Stimulated activated CD8-positive, alpha-beta memory T cell treated with anti-CD3 and anti-CD28 coated beads, Interleukin-12 subunit alpha, Interleukin-12 subunit beta, amount 100 ng/mL, for 24 hours (primary cell): ENCODE data around the gene PLEKHG5.

Source experiments
- DNase-seq: peaks from one replicate; pipeline ENCODE4 v3.0.0-alpha.2; 2020; ENCODE audit errors: extremely low read depth

PLEKHG5 gene

DNA sequence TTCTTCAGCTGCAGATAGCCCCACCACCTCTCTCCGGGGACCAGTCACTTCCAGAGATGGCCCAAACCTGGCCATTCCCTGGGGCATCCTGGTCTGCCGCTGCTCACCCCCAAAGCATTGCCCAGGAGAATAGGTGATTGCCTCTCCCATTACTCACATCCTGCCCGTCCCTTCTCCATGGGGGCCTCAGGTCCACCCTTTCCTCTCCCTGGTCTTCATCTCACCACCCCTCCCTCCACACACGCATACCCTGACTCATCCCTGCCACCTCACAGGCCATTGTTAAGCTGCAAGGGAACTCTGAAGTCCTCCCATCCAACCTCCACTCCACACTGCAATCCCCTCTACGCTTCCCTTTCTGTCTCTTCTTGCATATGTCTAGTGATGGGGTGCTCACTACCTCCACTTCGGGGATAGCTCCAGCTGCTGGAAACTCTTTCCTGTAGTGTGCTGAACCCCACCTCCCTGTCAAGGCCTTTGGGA lies at the start of gene PLEKHG5:
Gene PLEKHG5 (minus strand): TSS at position 188 of the 483 bp plus-strand sequence. CDS start 14,096 bp downstream, outside the sequence.
- DNase-seq: no peak

DNA sequence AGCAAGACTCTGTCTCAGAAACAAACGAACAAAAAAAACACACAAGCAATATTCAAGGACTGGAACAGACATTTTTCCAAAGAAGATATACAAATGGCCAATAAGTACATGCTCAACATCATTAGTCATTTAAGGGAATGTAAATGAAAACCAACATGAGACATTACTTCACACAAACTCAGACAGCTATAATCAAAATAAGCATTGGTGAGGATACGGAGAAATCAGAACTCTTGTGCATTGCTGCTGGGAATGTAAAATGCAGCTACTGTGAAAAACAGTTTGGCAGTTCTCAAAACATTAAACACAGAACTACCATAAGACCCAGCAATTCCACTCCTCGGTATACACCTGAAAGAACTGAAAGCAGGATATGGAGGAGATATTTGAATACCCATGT lies 47.5 kb upstream of the PLEKHG5 start:
- DNase-seq: no peak

DNA sequence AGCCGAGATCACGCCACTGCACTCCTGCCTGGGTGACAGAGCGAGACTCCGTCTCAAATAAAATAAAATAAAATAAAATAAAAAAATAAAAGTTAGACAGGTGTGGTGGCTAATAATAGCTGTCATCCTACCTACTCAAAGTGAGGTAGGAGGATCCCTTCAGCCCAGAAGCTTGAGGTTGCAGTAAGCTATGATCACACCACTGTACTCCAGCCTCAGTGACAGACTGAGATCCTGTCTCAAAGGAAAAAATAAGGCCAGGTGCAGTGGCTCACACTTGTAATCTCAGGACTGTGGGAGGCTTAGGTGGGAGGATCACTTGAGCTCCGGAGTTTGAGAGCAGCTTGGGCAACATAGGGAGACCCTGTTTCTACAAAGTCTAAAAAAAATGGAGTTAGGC lies 44.8 kb upstream of the PLEKHG5 start:
- DNase-seq: no peak

- no peak for DNase-seq
Observed at GRCh38 chr1:6535214-6535613, 43.7 kb upstream of the PLEKHG5 start.

DNA sequence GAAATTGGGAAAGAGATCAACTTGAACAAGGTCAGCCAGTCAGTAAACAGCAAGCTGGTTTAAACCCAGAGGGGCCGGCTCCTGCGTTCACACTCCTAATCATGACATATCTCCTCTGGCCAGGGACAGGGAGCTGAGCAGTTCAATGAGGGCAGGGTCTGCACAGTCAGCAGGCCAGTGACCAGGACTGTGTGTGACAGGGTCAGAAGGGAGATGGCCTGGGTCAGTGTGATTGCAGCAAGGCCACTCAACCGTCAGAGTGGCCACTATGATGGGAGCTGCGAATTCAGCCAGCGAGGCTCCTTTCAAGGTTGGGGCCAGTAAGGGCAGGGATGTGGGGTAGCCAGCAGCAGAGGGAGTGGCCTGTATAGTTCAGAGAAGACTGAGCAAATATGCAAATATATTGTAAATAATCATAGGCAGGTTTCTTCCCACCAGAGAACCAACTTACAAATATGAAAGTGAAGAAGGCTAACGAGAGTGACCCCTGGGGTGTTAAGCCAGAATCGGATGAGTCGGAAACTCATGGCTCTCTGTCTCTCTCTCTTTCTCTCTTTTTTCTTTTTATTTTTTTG lies 42.9 kb upstream of the PLEKHG5 start:
- no peak for DNase-seq

- DNase-seq: no peak
Observed at GRCh38 chr1:6531996-6532395, 40.5 kb upstream of the PLEKHG5 start.

DNA sequence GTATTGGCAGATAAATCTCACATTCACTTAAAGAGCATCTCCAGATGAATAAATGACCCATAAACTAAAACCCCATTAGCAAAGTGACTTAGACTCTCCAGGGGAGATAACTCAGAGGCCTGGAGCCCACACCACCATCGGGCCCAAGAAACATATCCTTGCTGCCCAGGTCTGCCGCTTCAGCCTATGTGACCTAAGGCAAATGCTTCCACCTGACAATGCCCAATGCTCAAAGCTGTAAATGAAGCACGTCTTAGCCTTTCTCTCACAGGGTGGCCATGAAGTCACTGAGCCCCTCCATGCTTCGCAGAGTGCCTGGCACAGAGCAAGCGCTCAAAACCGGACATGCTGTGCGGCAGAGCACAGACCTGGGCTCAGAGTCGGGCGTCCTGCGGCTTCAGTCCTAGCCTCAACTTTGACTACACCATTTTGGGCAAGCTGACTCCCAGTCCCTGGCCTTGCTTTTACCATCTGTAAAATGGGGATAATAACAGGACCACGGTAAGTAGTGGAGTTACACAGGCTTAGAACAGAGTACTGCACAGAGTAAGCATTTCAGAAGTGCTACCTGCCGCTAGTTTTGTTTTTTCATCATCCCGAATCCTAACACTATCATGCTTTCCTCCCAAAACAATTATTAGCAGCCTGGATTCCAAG lies 39.2 kb upstream of the PLEKHG5 start:
- no peak for DNase-seq

DNA sequence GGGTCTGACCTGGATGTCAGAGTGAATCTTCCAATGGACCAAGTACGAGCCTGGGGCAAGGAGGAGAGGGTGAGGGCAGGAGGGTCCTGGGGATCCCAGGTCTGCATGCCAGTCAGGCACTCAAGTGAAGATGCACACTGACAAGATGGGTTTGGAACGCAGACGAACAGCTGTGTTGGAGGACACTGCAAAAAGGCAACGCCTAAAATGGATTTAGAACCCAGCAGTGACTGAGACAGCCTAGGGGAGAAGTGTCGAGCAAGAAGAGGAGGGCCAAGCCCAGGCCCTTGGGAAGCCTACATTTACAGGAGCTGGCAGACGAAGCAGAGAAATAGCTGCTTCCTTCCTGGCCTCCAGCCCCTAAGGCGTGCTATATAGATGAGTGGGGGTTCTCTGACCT lies 37.0 kb upstream of the PLEKHG5 start:
- DNase-seq: no peak

- no peak for DNase-seq
Observed at GRCh38 chr1:6526316-6526715, 34.8 kb upstream of the PLEKHG5 start.

DNA sequence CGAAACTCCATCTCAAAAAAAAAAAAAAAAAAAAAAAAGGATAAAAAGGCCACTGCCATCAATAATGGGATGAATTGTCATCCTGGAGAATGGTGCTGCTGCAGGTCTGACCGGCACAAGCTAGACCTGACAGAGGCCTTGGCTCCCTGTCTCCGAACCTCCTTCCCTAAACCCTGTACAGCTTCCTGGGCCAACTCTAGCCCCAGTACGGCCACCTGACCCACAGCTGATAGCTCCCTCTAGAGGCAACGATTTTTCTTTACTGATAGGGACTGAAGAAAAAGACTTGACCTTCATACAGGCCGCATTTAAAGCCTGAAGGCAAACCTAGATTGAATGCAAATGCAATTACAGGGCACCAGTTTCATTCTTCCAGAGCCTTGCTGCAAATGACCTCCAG lies 32.1 kb upstream of the PLEKHG5 start:
- no peak for DNase-seq

- DNase-seq: no peak
Observed at GRCh38 chr1:6521536-6521935, 30.1 kb upstream of the PLEKHG5 start.

- no peak for DNase-seq
Observed at GRCh38 chr1:6519935-6520671, 28.6 kb upstream of the PLEKHG5 start.

DNA sequence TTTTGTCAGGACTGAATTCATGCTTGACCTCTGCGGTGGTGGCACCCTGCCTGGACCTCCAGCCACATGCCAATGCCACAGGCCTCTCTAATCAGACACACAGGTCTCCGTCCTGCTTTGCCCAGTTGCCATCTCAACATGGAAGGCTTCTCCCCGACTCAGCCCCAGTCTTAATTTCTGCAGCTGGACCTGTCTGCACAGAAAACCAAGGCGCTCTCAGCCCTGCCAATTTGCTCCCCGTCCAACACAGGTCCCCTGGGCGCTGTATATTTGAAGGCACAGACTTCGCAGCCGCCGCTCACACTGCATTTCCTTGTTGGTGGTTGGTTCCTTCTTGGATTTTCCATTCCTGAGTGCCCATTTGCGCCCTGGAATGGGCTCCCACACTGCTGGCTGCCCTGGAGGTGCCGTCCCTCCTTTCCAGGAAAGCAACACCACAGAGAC lies 28.0 kb upstream of the PLEKHG5 start:
- DNase-seq: no peak

DNA sequence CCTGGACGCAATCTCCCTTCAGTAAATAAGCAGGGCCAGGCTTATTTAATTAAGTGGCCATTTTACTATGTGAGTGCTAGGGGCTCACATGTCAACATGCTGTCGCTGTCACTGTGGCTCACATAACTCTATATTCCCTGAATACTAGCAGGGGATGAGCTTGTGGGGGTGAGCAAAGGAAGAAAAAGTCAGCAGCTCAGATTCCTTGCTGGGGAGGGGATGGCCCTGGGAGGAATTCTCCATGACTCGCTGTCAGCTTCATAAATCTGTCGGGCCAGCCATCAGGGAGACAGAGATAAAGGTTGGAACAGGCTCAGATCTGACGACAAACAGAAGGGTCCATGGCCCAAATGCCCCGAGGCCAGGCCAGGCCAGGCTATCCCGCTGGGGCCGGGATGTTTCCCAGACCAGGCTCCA lies 26.0 kb upstream of the PLEKHG5 start:
- DNase-seq: no peak

- DNase-seq: no peak
Observed at GRCh38 chr1:6515771-6516170, 24.3 kb upstream of the PLEKHG5 start.

DNA sequence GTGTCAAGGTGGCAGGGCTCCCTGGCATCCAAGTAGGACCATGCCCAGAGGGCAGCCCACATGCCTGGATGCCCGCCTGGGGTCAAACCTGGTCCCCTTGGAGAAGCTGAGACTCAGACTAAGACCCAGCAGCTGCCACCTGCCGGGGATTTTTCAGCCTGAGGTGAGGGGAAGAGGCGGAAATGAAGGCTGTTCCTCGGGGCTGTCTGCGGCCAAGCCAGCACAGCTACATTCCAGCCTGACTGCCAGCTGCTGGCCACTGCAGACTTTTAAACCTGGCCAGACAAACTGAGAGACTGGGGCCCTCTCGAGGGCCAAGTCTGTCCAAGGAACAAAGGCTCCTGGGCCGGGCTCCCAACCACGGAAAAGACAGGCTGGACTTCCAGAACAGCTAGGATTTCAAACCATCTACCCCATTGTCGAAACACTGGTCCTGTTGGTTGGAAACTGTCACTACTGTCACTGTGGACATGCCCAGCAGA lies 21.9 kb upstream of the PLEKHG5 start:
- DNase-seq: no peak

GRCh38 chr1:6512908-6513280 lies 21.4 kb upstream of the PLEKHG5 start:
- no peak for DNase-seq

DNA sequence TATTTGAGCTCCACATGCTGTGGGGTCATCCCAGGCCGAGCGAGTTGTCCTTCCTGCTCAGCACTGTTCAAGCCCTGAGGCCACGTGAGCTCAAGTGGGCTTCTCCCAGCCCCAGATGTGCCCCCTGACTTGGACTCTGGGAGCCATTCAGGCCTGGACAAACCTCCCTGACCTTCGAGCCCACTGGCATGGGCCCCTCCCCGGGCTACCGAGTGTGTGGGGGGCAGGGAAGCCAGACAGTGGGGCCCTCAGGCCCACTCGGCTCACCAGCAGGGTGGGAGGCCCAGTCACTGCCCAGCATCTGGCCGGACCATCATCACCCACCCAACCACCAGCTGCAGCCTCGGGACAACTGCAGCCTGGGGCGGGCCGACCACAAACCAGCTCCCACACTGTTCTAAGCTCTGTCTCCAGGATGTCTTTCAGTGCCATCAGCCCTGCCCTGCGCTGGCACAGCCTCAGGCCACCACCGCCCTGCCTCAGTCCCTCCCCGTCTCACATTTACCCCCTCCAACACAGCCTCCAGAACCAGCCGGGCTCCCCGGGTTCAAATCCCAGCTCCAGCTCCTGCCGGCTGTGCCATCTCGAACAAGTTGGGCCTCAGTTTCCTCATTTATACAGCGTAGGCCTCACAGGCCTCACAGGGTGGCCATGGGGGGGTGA lies 20.9 kb upstream of the PLEKHG5 start:
- DNase-seq: no peak

GRCh38 chr1:6511561-6512244 lies 20.2 kb upstream of the PLEKHG5 start:
- no peak for DNase-seq

- DNase-seq: no peak
Observed at GRCh38 chr1:6511056-6511455, 19.6 kb upstream of the PLEKHG5 start.

- no peak for DNase-seq
Observed at GRCh38 chr1:6510493-6510892, 19.0 kb upstream of the PLEKHG5 start.

DNA sequence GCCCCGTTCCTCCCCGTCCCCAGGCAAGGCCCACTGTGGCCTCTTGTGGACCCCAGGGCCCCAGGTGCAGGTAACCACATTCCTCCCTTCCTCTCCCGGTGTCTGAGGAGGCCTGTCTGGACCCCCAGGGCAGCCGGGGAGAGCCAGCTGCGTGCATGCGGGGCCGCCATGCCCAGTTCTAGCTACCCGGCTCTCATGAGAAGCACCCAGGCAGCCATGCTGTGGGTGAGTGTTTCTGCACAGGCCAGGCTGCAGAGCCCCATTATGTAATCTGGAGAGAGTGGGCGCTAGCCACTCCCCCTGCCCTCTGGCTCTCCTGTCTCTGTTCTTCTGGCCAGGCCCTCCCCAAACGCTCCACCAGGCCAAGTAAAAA lies 18.4 kb upstream of the PLEKHG5 start:
- DNase-seq: no peak
